Stimulated activated memory B cell treated with anti-CD40 and anti-IgM and Interleukin-4, amounts not matched to agents 10 μg/mL and 1 μg/mL and 100 μg/mL, for 72 hours (primary cell): ENCODE results near the gene RPH3AL.
"Not testable (repeated sequence)": the region's sequence is repeated elsewhere in the genome, so short reads cannot be mapped to it uniquely, and the experiment has no call there.

Experiments
- ATAC-seq: fragments of 150-1000 bp; cut with Tn5 transposase; 2 replicates; pipeline ENCODE4 v1.10.0; 2021
- H3K27ac Mint-ChIP-seq: one replicate; pipeline ENCODE4 v1.8.0; 2022; ENCODE audit warnings: mild to moderate bottlenecking, mixed read lengths
- H3K27me3 Mint-ChIP-seq: one replicate; pipeline ENCODE4 v1.8.0; 2022; ENCODE audit warnings: mixed read lengths
- H3K36me3 Mint-ChIP-seq: one replicate; pipeline ENCODE4 v1.8.0; 2022; ENCODE audit warnings: mixed read lengths
- H3K4me1 Mint-ChIP-seq: one replicate; pipeline ENCODE4 v1.8.0; 2022; ENCODE audit warnings: mixed read lengths
- H3K4me3 Mint-ChIP-seq: one replicate; pipeline ENCODE4 v1.8.0; 2022; ENCODE audit warnings: mild to moderate bottlenecking, moderate library complexity, mixed read lengths
- H3K9me3 Mint-ChIP-seq: one replicate; pipeline ENCODE4 v1.8.0; 2022; ENCODE audit warnings: mixed read lengths

RPH3AL gene

DNA sequence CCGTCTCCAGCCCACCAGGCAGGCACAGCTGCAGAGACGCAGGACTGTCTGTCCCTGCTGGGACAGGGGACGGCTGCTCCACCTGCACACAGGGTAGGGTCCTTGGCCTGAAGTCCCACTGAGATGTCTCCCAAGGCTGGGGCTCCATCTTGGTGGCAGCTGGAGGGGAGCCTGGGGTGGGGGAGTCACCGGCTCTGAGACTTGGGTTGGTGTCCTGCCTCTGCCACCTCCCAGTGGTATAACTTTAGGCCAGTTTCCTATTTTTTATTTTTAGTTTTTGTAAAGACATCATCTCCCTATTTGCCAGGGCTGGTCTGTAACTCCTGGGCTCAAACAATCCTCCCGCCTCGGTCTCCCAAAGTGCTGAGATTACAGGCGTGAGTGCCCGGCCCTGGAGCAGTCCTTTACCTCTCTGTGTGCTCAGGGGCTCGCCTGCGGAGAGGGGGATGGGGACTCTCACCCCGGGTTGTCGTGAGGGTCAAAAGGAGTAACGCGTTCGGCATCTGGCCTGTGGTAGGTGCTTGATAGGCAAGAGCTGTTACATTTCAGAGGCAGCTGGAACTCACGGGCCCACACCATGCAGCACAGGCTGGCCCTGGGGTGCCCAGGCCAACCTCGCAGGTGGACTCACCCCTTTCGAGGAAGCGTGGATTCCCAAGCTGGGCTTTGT, 124.5 kb downstream of the RPH3AL start:
- Mint-ChIP-seq H3K4me1 (peaks cover 11% of the 10 kb centered on the region), H3K4me3 (no peak overlapping the region), H3K9me3 (no peaks in the 10 kb centered on the region), H3K27ac (no peak overlapping the region), H3K27me3 (peaks cover 10% of the 10 kb centered on the region), H3K36me3 (no peaks in the 10 kb centered on the region)
- ATAC-seq, result no peak

DNA sequence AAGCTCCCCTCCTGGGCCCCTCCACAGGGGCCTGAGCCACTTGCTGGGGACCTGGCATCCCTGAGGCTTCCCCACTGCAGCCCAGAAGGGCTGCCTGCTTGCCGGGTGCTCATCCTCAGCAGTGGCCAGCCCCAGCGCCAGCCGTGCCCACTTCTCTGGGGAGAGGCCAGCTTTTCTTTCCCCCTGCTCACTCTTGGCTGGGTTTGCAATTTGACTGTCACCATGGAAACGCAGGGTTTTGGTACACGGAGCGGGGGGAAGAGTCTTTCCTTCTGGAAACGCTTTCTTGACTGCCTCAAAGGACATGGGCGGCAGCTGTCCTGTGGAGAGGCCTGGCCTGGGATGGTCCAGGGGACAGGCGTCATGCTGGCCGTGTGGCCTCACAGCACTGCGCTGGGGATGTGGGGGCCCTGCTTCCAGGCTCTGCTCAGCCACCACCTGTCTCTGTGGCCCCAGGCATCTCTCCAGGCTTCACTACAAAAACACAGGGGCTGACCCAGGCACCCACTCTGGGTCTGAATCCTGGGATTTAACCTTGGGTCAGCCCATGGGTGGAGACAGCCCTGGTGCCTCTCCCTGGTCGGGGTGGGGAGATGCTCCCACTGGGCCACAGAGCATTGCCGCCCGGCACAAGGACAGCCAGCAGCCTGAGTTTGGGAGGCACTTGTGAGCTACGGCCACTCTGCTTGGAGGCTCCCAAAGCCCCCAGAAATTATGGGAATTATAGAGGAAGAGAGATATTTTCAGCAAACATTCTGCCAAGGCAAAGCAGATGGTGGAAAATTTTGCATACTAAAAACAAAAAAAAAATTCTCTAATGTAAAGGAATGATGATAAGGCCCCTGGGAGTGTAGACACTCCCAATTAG, 125.3 kb downstream of the RPH3AL start:
- H3K36me3 Mint-ChIP-seq, result no peaks in the 10 kb centered on the region

DNA sequence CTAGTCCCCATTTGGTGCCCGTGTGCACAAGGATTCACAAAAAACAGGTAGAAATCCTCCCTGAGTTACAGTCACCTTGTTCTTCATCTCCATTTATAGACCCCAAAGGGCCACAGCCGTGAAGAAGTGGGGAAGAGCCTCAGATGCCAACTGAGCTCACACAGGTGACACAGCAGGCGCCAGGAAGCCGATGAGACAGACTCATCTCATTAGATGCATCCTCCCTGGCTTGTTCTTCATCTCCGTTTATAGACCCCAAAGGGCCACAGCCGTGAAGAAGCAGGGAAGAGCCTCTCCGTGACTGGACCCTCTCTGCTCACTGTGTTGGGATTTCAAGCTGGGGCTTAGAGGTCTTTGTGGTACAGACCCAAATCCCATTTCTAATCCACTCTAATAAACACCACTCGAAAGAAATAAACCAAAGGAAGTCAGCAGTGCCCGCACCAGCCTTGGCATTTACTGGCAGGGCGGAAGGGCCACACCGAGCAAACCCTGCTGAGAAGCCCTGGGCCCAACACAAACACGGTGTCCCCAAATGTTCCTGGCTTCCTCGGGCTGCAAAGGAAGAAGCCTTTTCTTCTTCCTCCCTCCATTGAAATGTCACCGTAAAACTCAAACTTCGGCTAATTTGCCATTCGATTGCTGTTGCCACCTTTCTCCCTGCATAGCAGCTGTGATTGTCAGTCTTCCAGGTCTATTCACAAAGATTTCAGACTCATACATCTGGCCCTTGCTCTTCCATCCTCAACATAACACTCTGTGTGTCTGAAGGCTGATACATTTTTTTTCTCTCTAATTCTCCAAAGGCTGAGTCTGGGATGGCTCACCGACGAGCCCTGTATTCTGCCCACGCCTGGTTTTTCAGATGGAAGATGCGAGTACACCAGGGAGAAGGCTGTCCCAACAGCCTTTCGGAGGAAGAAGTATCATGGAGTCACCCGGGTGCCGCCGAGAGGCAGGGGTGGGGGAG, 126.2 kb downstream of the RPH3AL start:
- Mint-ChIP-seq H3K4me3 (no peak overlapping the region), H3K9me3 (no peaks in the 10 kb centered on the region), H3K27ac (no peak overlapping the region), H3K36me3 (no peaks in the 10 kb centered on the region), H3K27me3 (no peaks in the 10 kb centered on the region), H3K4me1 (no peaks in the 10 kb centered on the region)
- ATAC-seq, result no peak

More for the DNA sequence above, 125.3 kb downstream of the RPH3AL start:
- no peak for ATAC-seq
- no peak overlapping the region for H3K4me3 Mint-ChIP-seq
- peaks cover 4% of the 10 kb centered on the region for H3K4me1 Mint-ChIP-seq
- H3K27ac Mint-ChIP-seq, result no peak overlapping the region
- H3K9me3 Mint-ChIP-seq, result no peaks in the 10 kb centered on the region
- peaks cover 3% of the 10 kb centered on the region for H3K27me3 Mint-ChIP-seq

DNA sequence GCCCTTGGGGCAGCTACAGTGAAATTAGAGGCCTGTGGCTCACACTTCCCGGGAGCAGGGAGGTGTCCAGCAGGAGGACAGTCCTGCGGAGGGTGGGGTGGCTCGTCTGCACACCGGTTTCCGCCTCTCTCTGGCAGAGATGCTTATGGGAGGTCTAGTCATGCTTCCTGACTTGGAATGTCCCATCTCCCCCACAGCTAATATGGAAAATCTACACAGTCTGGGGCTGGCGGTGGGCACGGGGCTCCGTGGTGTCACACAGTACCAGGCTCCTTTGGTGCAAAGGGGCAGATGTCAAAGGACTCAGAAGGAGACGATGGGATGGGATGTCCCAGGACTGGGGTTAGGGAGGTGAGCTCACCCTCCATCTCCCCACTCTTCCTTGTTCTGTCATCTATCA, 127.1 kb downstream of the RPH3AL start:
- H3K27ac Mint-ChIP-seq, result no peak overlapping the region
- H3K4me1 Mint-ChIP-seq, result no peaks in the 10 kb centered on the region
- no peak for ATAC-seq
- H3K36me3 Mint-ChIP-seq, result no peaks in the 10 kb centered on the region
- no peak overlapping the region for H3K4me3 Mint-ChIP-seq
- no peaks in the 10 kb centered on the region for H3K27me3 Mint-ChIP-seq
- H3K9me3 Mint-ChIP-seq, result no peaks in the 10 kb centered on the region

DNA sequence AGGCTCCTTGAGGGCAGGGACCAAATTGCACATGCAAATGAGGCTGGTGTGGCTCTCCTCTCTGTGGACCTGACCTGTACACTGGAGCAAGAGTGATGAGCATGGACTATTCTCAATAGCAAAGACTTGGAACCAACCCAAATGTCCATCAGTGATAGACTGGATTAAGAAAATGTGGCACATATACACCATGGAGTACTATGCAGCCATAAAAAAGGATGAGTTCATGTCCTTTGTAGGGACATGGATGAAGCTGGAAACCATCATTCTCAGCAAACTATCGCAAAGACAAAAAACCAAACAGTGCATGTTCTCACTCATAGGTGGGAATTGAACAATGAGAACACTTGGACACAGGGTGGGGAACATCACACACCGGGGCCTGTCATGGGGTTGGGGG, 128.0 kb downstream of the RPH3AL start:
- H3K9me3 Mint-ChIP-seq, H3K27me3 Mint-ChIP-seq, H3K4me1 Mint-ChIP-seq, H3K27ac Mint-ChIP-seq, ATAC-seq, H3K4me3 Mint-ChIP-seq, H3K36me3 Mint-ChIP-seq: not testable (repeated sequence)

DNA sequence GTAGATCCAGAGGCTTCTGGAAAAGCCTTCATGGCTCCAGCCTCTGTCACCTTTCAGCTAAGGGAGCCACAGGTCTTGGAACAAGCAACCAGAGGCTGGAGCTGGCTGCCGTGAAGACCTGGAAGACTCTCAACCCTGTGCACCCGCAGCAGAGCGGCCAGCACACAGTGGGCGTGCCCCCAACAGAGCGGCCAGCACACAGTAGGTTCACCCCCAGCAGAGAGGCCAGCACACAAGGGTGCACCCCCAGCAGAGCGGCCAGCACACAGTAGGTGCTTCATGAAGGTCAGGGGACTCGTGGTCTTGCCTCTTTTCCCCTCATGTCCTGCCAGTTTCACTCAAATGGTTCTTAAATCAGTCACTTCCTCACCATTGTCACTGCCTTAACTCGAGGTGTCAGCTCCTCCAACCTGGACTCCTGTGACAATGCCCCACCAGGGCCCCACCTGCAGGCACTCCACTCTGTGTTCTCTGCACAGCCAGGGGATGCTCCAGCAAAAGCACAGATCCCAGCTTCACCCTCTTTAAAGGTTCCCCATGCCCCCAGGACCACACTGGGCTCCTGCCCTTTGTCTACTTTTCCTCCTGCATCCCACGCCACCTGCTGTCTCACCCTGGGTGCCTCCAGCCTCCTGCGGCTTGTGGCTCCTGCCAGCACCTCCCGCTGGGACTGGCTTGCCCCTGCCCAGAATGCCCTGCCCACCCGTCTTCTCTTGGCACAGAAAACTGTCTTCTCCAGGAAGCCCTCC, 128.7 kb downstream of the RPH3AL start:
- H3K27me3 Mint-ChIP-seq, result no peaks in the 10 kb centered on the region
- H3K27ac Mint-ChIP-seq, result no peak overlapping the region
- H3K9me3 Mint-ChIP-seq, result no peaks in the 10 kb centered on the region
- H3K4me3 Mint-ChIP-seq, result no peak overlapping the region
- no peak for ATAC-seq
- no peaks in the 10 kb centered on the region for H3K36me3 Mint-ChIP-seq
- H3K4me1 Mint-ChIP-seq, result no peaks in the 10 kb centered on the region

DNA sequence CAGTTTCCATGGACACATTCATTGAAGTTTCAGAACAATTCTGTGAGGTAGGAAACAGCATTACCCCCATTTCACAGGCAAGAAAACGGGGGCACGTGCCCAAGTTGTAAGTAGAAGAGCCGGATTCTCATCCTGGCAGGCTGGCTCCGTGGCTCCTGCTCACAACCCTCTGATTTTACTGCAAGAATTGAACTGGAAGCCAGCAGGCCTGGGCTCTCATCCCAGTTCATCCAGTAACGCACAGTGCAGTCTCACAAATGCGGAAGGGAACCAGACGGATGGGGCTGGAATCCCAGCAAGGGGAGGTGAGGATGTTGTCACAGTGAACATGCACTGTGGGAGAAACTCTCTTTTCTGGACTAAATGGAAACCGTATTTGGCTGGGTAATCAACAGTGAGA, 130.4 kb downstream of the RPH3AL start:
- Mint-ChIP-seq H3K27me3 (no peaks in the 10 kb centered on the region), H3K4me1 (no peaks in the 10 kb centered on the region), H3K9me3 (no peaks in the 10 kb centered on the region), H3K27ac (no peak overlapping the region), H3K4me3 (no peak overlapping the region), H3K36me3 (no peaks in the 10 kb centered on the region)
- no peak for ATAC-seq

DNA sequence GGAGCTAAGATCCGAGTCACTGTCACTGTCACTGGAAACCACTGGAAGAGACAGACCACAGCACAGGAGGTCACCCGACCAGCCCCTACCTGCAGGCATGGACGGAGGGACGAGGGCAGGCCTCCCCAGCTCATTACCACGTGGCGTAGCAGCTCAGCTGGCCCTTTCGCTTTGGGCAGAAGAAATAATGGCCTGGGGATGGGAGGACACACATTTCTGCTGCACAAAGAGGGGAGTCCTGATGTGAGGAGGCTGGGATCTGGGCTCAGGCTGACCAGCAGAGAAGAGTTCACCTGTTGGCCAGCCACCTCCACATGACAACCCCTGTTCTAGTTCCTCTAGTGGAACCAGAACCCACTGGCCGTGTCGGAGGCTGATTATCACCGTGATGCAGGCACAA, 132.9 kb downstream of the RPH3AL start:
- Mint-ChIP-seq H3K9me3 (no peaks in the 10 kb centered on the region), H3K36me3 (no peaks in the 10 kb centered on the region), H3K27me3 (no peaks in the 10 kb centered on the region), H3K4me1 (no peaks in the 10 kb centered on the region), H3K27ac (no peak overlapping the region), H3K4me3 (no peak overlapping the region)
- ATAC-seq, result no peak

DNA sequence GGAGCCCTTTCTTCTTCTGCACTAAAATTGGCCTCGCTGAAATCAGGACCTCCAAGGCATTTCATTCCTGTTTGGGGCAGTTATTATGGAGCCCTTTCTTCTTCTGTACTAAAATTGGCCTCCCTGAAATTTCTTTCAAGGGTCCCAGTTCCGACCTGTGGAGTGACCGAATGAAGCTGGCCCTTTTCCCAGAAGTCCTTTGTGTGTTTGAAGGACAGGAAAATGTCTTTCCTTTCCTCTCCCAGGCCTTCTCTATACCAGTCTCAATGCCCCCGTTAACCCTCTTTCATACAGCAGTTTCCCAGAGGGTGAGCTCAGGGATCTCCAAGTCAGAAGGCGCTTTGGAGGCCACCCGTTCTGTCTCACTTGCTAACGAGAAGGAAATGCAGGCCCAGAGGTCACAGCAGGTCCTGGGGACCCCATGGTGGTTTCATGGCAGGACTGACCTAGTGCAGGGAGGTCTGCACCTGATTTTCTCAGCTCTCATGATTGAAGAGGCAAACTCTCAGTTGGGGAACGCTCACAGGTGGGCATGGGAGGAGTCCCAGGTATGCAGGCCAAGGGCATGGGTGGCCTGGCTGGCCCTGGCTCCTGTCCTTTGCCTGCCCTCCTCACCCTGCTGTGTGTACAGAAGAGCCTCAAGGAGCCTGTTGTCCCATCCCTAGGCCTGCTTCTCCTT, 134.0 kb downstream of the RPH3AL start:
- H3K27ac Mint-ChIP-seq, result no peak overlapping the region
- peaks cover 1% of the 10 kb centered on the region for H3K36me3 Mint-ChIP-seq
- no peak for ATAC-seq
- no peaks in the 10 kb centered on the region for H3K27me3 Mint-ChIP-seq
- H3K4me3 Mint-ChIP-seq, result no peak overlapping the region
- no peaks in the 10 kb centered on the region for H3K9me3 Mint-ChIP-seq
- H3K4me1 Mint-ChIP-seq, result no peaks in the 10 kb centered on the region

DNA sequence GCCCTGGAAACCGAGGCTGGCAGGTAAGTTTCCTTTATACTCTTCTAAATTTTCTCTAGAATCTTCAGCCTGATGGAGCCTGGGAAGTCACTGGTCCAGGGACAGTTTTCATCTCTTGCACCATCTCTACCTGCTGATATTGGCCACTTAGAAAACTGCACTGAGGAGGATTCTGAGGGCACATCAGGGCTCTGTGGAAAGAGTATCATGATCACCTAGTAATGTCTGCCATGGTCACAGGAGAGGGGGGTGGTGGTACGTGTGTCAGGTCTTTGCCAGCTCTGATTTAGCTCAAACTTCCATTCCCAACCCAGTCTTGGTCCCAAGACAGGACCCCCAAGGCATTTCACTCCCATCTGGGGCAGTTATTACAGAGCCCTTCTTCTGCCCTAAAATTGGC, 136.0 kb downstream of the RPH3AL start:
- Mint-ChIP-seq H3K9me3 (no peaks in the 10 kb centered on the region), H3K4me1 (no peaks in the 10 kb centered on the region), H3K27ac (no peak overlapping the region), H3K36me3 (peaks cover 5% of the 10 kb centered on the region), H3K4me3 (no peak overlapping the region), H3K27me3 (no peaks in the 10 kb centered on the region)
- ATAC-seq, result no peak

DNA sequence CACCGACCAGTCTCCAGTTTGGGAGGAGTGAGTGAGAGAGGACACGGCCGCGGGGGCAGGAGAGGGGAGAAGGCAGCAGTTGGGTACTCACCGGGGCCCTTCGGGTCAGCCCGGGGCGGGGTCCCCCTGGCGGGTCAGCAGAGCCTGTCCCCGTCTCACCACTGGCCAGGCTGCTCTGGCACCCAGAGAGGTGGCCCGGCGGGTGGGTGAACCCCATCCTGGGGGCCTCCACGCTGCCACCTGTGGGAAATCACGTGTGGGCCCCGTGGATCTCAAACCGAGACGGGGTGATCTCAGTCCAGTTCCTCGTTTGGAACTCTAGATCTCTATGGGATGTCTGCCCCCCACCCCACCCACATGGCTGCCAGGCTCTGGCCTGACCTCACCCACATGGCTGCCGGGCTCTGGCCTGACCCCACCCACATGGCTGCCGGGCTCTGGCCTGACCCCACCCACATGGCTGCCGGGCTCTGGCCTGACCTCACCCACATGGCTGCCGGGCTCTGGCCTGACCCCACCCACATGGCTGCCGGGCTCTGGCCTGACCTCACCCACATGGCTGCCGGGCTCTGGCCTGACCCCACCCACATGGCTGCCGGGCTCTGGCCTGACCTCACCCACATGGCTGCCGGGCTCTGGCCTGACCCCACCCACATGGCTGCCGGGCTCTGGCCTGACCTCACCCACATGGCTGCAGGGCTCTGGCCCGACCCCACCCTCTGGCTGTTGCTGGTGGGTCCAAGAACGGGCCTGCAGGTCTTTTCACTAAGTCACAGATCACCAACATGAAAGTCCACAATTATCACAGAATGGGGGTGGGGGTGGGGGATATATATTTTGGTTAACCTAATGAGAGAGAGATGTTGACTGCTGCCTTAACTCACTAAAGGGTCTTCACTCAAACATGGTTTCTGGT, 136.8 kb downstream of the RPH3AL start:
- not testable (repeated sequence) for H3K27me3 Mint-ChIP-seq, H3K4me1 Mint-ChIP-seq, H3K4me3 Mint-ChIP-seq, H3K9me3 Mint-ChIP-seq, H3K36me3 Mint-ChIP-seq, H3K27ac Mint-ChIP-seq, ATAC-seq

DNA sequence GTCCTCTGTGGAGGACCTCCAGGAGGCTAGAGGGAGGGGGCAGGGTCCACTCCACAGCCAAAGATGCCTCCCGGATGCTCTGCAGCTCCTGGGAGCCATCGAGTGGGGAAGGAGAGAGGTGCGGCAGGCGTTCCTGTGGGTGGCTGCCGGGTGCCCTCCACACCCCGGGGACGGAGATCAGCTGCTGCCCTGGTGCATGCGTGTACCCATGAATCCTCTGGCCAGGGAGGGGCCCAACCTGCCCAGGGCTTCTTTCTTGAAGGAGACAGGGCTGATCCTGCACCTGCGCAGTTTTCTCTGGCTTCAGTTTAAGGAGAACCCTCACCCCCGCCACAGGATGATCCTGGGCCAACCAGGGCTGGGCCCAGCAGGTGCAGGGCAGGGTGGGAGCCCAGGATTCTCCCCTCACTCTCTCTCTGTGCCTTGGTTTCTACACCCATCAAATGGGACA, 137.7 kb downstream of the RPH3AL start:
- Mint-ChIP-seq H3K27ac (no peak overlapping the region), H3K9me3 (no peaks in the 10 kb centered on the region), H3K4me1 (no peaks in the 10 kb centered on the region), H3K36me3 (peaks cover 11% of the 10 kb centered on the region), H3K4me3 (no peak overlapping the region), H3K27me3 (no peaks in the 10 kb centered on the region)
- ATAC-seq, result no peak

DNA sequence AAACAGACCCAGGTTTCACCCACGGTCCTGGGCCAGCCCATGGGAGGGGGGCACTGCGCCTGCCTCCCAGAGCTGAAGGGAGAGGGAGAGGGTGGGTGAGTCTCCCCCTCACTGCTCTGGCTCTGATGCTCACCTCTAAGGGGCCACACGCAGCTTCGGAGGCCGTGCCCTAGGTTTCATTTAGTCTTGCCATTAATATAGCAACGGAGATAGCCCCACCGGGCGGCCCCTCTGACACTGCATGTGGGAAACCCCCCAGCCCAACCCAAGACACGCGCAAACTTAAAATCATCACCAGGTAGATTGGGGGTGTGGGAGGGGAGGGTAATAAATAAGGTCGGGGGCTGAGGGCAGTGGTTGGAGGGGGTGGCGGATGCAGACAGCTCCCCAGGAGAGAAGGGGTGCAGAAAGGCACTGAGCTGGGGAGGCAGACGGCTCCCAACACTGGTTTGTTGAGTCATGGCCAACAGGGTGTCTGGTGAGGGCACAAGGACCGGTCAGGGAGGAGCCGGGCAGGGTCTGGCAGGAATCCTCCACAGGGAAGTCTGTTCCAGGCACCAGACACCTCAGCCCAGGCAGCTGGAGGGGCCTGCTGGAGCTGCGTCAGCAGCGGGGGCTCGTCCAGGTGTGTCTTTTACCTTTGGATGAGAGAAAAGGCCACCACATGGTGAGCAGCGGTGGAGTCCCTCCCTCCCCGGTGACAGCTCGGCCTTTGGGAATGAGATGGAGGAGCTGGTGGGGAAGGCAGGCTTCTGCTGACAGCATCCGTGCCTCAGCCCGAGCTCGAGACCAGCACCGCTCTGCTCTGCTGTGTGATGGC, 139.1 kb downstream of the RPH3AL start:
- Mint-ChIP-seq H3K27ac (no peak overlapping the region), H3K4me3 (no peak overlapping the region), H3K36me3 (peaks cover 11% of the 10 kb centered on the region), H3K27me3 (no peaks in the 10 kb centered on the region), H3K4me1 (no peaks in the 10 kb centered on the region), H3K9me3 (peaks cover 2% of the 10 kb centered on the region)
- no peak for ATAC-seq
